GM10847 (cell line): ENCODE data around the gene NEMP2.

ENCODE experiments used
- POLR2A ChIP-seq: IDR thresholded peaks from 2 replicates; pipeline ENCODE4 v1.6.1; 2011; ENCODE audit not compliant: insufficient read length; ENCODE audit errors: extremely low read depth

Gene NEMP2, protein sequence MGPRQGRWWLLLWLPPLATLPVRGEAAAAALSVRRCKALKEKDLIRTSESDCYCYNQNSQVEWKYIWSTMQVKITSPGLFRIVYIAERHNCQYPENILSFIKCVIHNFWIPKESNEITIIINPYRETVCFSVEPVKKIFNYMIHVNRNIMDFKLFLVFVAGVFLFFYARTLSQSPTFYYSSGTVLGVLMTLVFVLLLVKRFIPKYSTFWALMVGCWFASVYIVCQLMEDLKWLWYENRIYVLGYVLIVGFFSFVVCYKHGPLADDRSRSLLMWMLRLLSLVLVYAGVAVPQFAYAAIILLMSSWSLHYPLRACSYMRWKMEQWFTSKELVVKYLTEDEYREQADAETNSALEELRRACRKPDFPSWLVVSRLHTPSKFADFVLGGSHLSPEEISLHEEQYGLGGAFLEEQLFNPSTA

DNA sequence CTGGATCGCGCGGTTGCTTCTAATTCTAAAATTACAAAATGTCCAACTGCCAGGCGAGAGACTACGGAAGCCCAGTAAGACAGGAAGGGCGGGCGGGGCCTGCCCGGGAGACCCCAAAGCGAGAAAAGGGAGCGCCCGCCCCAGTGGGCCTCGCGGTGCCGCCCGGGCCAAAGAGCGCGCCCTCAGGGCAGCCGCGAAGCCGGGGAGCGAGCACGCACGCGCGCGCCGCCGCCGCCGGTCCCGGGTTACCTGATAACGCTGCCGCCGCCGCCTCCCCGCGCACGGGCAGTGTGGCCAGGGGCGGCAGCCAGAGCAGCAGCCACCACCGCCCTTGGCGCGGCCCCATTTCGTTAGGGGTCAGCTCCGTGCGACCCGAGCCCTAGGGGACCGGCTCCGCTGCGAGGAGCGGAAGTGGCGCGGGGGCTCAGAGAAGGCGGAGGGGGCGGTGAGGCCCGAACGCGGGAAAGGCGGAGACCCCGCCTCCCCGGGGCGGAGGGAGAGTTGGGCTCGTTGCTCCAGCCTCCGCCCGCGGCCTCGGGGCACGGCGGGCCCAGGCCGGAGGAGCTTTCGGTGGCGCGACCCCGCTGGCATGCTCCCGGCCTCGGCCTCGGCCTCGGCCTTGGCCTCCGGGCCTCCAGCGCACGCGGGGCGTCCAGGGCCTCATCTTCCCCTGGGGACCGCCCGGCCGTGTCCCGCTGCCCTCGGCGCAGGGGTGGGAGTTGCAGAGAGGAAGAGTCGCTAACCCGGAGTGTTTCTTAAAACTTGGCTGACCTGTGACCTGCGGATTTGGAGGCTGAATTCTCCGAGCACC lies at the start of gene NEMP2:
Gene NEMP2, minus strand, starts transcription at position 413 of the 811 bp plus-strand sequence. Its CDS starts 67 bp downstream, at position 346.
- TF ChIP-seq POLR2A, result peak; percentile 86

DNA sequence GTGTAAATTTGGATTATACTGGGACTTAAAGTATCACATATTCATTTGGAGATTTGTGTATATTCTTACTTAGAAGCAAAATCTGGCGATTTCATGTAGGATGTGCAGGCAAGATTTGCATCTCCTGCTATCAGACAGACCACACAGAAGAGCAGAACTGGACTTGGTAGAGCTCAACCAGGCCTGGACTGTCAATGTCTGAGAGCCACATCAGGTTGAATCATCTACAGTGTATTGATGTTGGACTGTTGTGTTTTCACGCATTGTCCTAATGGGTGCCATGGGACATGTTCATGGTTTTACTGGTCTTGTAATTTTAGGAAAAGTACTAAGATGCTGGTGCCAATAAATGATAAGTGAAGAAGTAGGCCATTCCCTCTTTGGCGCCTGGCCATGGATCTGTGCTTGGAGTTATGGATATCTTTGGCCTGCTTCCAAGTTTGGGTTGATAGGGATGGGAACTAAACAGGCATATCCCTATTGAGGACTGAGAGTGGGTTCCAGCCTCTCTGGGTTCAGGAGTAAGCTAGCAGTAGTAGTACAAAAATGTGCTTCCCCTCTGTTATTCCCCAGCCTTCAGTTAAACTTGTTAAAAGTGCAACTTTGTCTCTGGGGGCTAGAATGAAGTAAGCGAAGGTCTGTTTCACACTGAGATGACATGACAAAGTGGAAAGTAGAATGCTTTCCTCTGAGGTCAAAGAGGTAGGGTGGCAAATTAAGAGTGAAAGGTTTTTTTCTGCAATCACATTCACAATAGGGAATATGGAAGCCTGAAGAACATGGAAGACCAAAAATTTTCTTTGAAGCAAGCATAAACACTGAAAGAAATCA lies 49.2 kb upstream of the NEMP2 start:
- TF ChIP-seq POLR2A, result no peak

DNA sequence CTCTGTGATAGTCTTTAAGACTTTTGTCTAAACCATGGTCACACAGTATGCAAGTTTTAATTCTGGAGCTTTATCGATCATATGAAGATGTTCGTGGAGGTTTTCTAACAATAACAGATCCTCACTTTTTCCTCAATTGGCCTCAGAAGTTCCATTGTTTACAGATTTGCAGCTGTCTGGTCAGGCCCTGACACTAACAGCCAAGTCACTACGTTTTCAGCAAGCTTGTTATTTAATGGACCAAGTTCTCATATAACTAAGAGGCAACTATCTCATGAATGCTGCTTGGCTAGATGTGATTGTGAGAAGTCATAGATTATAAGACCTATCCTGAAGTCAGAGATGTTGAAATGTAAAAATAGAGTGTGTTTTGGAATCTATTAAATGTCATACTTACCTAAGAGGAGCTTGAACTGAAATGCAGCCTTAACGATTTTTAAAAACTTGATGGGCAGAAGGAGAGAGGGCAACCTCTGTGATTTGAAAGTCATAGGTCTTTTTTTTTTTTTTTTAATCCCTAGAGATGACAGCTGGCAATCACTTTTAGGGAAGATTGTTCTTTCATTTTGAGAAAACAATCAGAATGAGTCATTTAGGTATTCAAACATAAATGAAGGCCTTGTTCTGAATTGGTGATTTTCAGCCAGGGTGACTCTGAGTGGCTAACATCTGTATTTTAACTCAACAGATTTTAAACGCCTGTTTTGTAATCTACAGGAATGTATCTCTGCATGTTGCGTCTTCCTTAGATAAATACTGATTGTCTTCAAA lies 48.4 kb upstream of the NEMP2 start:
- TF ChIP-seq POLR2A, result no peak

DNA sequence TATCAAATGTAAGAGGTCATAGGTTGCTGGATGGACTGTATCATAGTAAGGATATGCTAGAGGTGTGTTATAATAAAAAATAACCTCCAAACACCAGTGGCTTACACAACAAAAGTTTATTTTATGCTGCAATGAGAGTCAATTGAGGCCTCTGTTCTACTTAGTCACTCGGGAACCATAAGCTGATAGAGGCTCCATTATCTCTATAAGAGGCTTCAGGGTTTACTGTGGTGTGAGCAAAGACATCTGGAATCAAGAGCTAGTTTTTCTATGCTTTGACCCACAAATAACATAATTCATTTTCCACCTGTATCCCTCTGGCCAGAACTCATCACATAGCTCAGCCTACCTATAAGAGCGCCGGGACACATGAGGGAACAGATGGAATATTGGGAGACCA lies 47.5 kb upstream of the NEMP2 start:
- TF ChIP-seq POLR2A, result no peak

DNA sequence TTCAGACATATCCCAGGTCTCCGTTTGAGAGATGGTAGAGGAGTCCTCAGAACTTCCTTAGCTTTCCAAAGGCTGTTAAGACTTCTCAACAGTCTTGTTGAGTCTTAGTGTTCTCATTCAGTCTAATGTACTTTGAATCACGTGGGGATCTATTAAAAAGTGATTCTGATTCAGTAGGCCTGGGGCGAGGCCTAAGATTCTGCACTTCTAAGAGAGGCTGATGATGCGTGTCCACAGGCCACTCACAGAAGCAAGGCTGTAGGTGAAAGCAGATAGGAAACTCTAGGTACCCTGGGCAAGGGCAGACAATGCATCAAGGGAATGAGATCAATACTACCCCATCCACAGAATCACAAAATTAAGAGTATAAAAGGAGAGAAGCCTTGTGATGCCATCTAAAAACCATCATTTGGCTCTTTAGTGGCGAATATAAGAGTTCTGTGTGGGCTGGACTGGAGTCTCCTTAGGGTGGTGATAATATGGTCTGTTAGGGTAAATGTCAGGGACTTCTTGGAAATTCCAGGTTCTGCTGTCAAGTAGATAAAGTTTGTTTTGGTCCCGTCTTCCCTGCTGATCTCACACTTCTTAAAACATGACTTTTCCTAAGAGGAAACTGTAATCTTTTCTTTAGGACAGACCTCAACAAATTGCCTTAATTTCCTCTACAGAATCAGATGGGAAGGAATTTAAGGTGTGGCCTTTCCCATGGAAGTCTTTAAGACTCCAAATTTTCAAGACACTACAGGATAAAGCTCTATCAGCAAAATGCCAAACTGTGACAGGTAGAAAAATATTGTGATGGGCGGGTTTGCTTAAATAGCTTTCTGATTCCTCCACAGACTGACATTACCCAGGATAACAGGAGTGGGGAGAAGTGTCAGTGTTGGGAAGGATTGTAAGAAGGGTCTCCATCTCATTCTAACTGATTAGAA lies 45.7 kb upstream of the NEMP2 start:
- TF ChIP-seq POLR2A, result no peak

DNA sequence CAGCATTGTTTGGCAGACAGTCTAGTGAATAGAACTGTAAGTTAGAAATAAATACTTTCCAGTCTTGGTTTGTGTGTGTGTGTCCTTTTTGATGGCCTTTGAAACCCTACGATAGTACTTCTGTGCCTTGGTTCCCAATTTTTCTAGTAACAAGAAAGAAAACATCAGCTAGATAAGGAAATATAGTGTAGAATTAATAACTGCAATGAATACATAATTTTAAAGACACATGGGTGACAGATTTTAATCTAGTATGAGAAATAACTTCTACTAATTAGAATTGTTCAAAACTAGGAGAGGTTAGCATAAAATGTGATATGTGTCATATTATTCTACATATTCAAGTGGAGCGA lies 44.5 kb upstream of the NEMP2 start:
- TF ChIP-seq POLR2A, result no peak

DNA sequence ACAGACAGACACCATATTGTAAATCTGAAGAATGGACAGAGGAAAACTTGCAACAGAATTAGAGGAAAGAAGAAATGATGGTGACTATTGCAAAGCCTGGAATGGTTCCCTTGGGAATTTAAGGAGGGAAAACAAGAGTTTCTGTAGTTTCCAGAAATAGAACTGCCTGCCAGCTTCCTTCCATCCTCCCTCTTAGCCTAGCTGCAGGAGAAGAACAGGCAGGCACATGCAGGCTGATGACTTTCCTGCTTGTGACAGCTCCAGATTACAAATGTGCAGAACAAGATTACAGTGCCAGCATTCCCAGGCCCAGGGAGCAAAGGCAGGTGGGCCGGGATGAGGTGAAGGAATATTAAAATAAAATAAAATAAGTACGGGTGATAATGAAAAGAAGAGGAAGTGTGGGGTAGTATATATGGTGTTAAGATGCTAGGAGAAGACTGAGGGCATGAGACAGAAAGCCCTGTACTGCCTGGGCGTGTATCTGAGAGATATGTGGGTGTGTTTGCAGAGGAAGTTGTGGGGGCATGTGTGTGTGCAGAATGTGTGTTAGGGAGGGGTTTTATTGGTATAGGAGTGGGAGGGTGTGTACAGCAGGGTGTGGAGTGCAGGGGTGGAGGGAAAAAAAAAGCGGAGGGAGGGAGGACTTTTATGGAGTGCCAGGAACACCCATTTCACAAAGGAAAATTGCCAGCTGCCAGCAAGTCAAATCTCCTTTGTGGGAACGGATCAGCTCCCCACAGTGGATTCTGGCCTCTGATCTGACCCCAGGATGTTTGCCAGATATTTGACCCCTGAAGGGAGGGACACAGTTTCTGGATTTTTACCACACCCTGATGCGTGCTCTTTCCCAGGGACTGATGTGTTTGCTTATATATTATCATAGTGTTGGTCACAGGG lies 43.9 kb upstream of the NEMP2 start:
- TF ChIP-seq POLR2A, result no peak

DNA sequence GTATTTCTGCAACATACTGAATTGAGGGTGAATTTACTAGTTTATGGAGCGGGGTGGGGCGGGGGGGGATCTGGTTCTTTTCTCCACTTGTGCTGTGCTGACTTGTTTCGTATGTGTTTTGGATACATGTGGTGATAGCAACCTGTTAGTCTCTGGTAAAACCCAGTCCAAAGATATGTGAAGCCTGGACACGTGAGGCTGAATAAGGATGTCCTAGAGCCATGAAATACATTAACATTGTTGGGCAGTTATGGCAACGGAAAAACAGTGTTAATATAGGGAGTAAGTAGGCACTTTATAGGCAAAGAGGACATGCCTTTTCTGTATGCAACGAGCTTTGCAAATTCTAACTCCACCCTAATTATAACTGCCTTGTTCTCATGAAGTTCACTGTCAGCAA lies 42.1 kb upstream of the NEMP2 start:
- TF ChIP-seq POLR2A, result no peak

DNA sequence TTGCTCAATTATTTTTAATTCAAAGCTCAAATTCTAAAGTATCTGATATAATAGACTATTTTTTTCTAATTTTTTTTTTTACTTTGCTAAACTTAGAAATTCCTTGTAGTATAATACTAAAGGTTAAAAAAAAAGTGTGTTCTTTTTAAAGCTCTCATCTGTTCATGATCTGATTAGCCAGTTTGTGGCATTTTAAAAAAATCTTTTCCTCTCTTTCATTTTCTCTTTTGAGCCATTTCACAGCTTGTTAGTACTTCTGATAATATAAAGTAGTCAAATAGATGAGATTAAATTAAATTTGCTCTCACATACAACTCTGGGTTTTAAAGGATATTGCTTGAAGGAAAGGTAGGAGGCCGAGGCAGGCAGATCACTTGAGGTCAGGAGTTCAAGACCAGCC lies 40.7 kb upstream of the NEMP2 start:
- TF ChIP-seq POLR2A, result no peak

DNA sequence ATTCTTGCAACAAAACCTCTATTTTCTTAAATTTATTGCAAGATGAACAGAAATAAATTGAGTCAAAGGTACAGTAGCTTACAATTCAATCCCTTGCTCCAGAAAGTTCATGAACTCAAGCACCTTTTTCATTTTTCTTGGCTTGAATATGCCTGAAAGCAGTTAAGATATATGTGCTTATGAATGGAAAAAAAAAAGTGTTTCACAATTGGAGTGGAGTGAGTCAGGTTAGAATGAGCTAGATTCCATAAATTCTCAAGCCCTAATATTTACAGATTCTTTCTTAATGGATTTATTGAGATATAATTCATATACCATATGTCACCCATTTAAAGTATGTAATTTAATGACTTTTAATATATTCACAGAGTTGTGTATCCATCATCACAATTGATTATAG lies 39.6 kb upstream of the NEMP2 start:
- TF ChIP-seq POLR2A, result no peak

DNA sequence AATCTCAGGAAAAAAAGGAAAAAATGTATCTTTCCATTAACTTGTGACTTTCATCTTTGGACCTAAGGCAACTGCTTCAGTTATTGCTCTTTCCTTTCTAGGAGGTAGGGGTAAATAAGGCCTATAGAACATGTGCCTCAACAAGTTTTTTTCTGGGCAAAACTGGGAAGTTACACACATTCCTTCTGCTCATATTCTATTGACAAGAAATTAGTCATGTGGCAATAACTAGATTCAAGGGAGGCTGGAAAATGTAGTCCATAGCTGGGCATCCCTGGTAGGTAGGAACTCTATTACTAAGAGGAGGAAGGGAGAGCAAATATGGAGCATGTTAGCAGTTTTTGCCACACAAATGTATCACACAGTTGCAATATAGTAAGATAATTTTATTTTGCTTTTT lies 37.7 kb upstream of the NEMP2 start:
- TF ChIP-seq POLR2A, result no peak

DNA sequence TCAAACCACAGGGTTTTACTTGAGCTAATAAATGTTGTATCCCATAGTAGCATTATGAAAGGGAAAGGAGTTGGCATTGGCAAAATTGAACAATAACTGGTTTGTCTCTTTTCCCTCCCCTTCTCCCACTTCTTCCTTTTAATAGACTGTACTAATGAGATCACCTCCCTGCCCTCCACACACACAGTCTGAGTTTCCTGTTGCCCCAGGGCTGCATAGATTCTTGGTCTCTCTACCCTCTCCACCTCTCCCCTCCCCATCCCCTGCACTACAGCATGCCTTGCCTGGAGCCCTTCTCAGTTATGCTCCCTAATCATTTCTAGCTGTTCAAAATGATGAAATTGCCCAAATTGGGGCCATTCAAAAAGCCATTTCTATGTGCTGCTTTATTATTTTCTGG lies 37.2 kb upstream of the NEMP2 start:
- no peak for TF ChIP-seq POLR2A

DNA sequence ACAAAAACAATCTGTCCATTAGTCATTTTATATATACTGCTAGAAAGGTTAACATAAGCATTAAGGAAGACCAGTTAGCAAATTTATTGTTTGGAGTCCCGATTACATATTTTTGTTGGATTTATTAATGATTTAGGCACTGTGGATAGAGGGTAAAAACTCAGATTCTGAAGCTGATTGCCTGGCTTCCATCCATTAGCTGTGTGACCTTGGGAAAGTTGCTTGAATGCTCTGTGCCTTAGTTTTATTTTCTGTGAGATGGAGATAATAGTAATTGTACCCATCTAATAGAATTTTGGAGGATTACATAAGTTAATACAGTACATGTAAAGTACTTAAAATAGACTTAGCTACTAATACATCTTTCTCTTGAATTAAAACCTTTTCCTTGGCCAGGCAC lies 36.3 kb upstream of the NEMP2 start:
- TF ChIP-seq POLR2A, result no peak
